RWPE1 (cell line): ENCODE measurements around the gene PTGFRN.

Experiments
- CTCF ChIA-PET: fragments of 350-600 bp; sonication (Branson Sonifier 250); formaldehyde crosslinking; extraction: SDS; loops from one replicate; lab custom pipeline; 2021; lab: Yijun Ruan, JAX
- POLR2A ChIA-PET: fragments of 400-600 bp; formaldehyde crosslinking; extraction: SDS; loops from one replicate; lab custom pipeline; 2020; ENCODE audit warnings: antibody characterized with exemption; ENCODE audit not compliant: low non-redundant PET; lab: Yijun Ruan, JAX
- DNase-seq: peaks from one replicate; pipeline ENCODE4 v3.0.0; 2012; ENCODE audit warnings: low spot score
- H3K27ac ChIP-seq: fragments of 450-650 bp; 2 replicates; pipeline ENCODE4 v1.5.1; 2017
- TF ChIP-seq, protein P1 (sequence below): fragments of 450-650 bp; conservative IDR thresholded peaks from 2 replicates; pipeline ENCODE4 v1.5.1; 2017; ENCODE audit warnings: low read depth, mild to moderate bottlenecking

The PTGFRN gene

DNA sequence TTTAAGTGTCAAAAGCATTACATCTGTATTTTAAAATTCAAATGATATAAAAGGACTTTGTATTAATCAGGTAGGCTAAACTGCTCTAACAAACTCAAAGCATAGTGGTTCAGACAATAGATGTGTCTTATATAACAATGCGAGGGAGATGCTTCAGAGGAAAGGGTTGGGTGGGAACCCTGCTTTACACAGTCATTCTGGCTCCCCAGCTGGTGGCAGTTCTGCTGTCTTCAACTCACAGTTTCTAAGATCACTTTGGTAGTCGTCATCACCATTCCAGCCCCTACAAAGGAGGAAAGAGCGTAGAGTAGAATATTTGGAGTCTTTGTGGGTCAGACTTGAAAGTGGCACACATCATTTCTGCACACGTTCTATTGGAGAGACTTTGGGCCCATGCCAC lies 4.2 kb downstream of the PTGFRN start:
- DNase-seq: no peak
- ChIA-PET POLR2A (no interaction called here), CTCF (interaction anchor here (0.6 to 1.0 kb wide), 3 partner anchors 20 to 143 kb away, joined by 3 to 4 read pairs (median 4); no protein-coding TSS in a partner anchor)
- H3K27ac ChIP-seq: no peak overlapping the region
- TF ChIP-seq, protein P1, sequence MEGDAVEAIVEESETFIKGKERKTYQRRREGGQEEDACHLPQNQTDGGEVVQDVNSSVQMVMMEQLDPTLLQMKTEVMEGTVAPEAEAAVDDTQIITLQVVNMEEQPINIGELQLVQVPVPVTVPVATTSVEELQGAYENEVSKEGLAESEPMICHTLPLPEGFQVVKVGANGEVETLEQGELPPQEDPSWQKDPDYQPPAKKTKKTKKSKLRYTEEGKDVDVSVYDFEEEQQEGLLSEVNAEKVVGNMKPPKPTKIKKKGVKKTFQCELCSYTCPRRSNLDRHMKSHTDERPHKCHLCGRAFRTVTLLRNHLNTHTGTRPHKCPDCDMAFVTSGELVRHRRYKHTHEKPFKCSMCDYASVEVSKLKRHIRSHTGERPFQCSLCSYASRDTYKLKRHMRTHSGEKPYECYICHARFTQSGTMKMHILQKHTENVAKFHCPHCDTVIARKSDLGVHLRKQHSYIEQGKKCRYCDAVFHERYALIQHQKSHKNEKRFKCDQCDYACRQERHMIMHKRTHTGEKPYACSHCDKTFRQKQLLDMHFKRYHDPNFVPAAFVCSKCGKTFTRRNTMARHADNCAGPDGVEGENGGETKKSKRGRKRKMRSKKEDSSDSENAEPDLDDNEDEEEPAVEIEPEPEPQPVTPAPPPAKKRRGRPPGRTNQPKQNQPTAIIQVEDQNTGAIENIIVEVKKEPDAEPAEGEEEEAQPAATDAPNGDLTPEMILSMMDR: no peak

GRCh38 chr1:116914667-116915066 lies 5.0 kb downstream of the PTGFRN start:
- no peak overlapping the region for H3K27ac ChIP-seq
- ChIA-PET POLR2A (no interaction called here), CTCF (interaction anchor here (0.6 to 1.0 kb wide), 2 partner anchors 21 to 90 kb away, joined by 3 to 4 read pairs; no protein-coding TSS in a partner anchor)
- TF ChIP-seq, protein P1: no peak
- no peak for DNase-seq

DNA sequence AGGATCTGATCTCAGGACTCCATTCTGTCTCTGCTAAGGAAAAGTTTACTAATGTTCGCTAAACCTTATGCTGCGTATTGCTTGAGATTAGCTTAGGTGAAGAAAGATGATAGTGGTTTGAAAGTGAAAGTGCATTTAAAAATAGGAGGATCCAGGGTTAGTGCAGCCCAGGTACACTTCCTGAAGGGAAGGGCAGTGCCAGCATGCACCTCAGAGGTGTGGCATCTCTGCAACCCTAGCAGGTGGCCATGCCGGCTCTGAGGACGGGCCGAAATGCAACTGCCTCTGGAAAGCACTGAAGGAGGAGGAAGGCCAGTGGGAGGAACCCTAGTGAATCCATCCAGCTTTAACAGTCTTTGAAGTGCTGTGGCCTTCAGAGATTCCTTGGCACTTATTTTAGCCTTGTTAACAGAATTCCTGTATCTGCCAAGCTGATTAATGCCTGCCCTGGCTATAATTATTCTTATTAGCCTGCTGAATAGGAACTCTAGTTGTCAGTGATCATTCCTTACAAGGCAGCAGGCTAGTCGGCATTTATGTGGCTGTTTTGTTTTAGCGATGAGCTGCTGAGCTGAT lies 5.5 kb downstream of the PTGFRN start:
- DNase-seq: no peak
- CTCF ChIA-PET: interaction anchor here (0.6 to 1.0 kb wide), 2 partner anchors 18 to 21 kb away, joined by 3 read pairs; no protein-coding TSS in a partner anchor
- POLR2A ChIA-PET: no interaction called here
- TF ChIP-seq, protein P1: no peak
- no peak overlapping the region for H3K27ac ChIP-seq

GRCh38 chr1:116916002-116916401 lies 6.3 kb downstream of the PTGFRN start:
- CTCF ChIA-PET: no interaction called here

DNA sequence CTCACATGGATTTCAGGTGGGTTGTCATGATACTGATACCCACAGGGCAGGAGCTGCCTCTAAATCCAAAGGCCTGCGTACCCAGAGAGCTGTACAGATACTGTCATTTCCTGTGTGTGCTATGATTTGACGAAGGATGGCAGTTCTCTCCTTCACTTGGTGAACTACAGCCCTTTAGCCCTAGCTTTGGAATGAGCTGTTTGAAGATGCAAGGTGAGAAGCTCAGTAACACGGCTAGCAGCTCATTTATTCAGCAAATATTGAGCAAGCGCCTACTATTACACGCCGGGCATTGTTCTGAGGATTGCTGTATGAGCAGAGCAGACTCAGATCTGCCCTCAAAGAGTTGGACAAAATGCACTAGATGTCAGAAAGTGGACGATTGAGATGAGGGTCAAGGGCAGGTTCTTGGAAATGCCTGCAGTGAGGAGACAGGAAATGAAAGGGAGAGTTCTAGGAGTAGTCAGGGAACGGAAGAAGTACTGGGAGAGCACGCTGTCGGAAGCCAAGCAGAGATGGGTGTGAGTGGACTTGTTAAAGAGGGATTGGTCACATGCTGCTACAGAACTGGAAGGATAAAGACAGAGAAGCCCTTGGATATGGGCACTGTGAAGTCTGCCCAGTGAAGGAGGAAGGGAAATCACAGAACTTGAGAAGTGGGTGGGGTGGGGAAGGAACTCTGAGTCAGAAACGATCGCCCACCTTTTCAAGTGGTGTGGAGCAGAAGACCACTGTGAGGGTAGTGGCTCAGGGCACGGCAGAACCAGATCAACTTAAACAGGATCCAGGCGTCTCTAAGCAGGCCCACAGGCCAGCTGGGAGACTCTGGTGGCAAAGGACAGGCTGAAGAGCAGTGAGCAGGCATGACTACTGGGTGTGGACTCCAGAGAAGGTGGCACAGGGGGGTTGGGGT lies 7.1 kb downstream of the PTGFRN start:
- ChIA-PET POLR2A (no interaction called here), CTCF (no interaction called here)
- no peak overlapping the region for H3K27ac ChIP-seq
- DNase-seq: no peak
- TF ChIP-seq, protein P1: no peak

More at GRCh38 chr1:116916002-116916401, 6.3 kb downstream of the PTGFRN start:
- DNase-seq: no peak
- no peak overlapping the region for H3K27ac ChIP-seq
- POLR2A ChIA-PET: no interaction called here
- TF ChIP-seq, protein P1: no peak

- TF ChIP-seq, protein P1: no peak
- POLR2A ChIA-PET: no interaction called here
- CTCF ChIA-PET: interaction anchor here (0.6 kb wide), 1 partner anchor 193 kb away, joined by 5 read pairs; no protein-coding TSS in a partner anchor
- no peak overlapping the region for H3K27ac ChIP-seq
- DNase-seq: peak; percentile 86
Observed at GRCh38 chr1:116918714-116919357, 9.1 kb downstream of the PTGFRN start.
